KOPT-K1 (cell line): ENCODE measurements around the gene STAM.

Experiments used
- H3K27ac ChIP-seq: fragments of 200-600 bp; sonication (generic); 2 replicates; pipeline ENCODE4 v1.5.1; 2016; ENCODE audit warnings: antibody characterized with exemption, mild to moderate bottlenecking, low read depth, low read length; ENCODE audit not compliant: poor library complexity, severe bottlenecking
- H3K36me3 ChIP-seq: fragments of 200-600 bp; sonication (generic); 2 replicates; pipeline ENCODE4 v1.5.1; 2017; ENCODE audit warnings: antibody characterized with exemption, mild to moderate bottlenecking, low read length, moderate library complexity; ENCODE audit not compliant: insufficient read depth
- H3K9me3 ChIP-seq: fragments of 200-600 bp; sonication (generic); 2 replicates; pipeline ENCODE4 v1.5.1; 2017; ENCODE audit warnings: antibody characterized with exemption, low read length, mild to moderate bottlenecking; ENCODE audit not compliant: insufficient read depth, poor library complexity, severe bottlenecking

Gene STAM

GRCh38 chr10:17657103-17657500, 13.2 kb downstream of the STAM start:
- Histone ChIP-seq H3K9me3 (peaks cover 15% of the 10 kb centered on the region), H3K27ac (peak overlapping the region; percentile 72), H3K36me3 (peaks cover 27% of the 10 kb centered on the region)

GRCh38 chr10:17659365-17659764, 15.4 kb downstream of the STAM start:
- Histone ChIP-seq H3K36me3 (peaks cover 11% of the 10 kb centered on the region; the same call in 1 of the 2 replicates), H3K9me3 (no peaks in the 10 kb centered on the region), H3K27ac (peak overlapping the region; percentile 88)

- Histone ChIP-seq H3K27ac (peak overlapping the region; percentile 88), H3K36me3 (peaks cover 11% of the 10 kb centered on the region; the same call in 1 of the 2 replicates), H3K9me3 (no peaks in the 10 kb centered on the region)
Measured at GRCh38 chr10:17660921-17661320, 17.0 kb downstream of the STAM start.

GRCh38 chr10:17661510-17661909, 17.6 kb downstream of the STAM start:
- H3K9me3 ChIP-seq, result no peaks in the 10 kb centered on the region
- H3K36me3 ChIP-seq, result peaks cover 11% of the 10 kb centered on the region; the same call in 1 of the 2 replicates
- peak overlapping the region; percentile 88 for H3K27ac ChIP-seq

- Histone ChIP-seq H3K27ac (peak overlapping the region; percentile 88), H3K36me3 (peaks cover 11% of the 10 kb centered on the region; the same call in 1 of the 2 replicates), H3K9me3 (no peaks in the 10 kb centered on the region)
Measured at GRCh38 chr10:17662193-17663138, 18.5 kb downstream of the STAM start.

GRCh38 chr10:17663450-17663849, 19.5 kb downstream of the STAM start:
- peak overlapping the region; percentile 88 for H3K27ac ChIP-seq
- H3K36me3 ChIP-seq, result peaks cover 11% of the 10 kb centered on the region; the same call in 1 of the 2 replicates
- H3K9me3 ChIP-seq, result no peaks in the 10 kb centered on the region

- H3K27ac ChIP-seq, result peak overlapping the region; percentile 23
- peaks cover 11% of the 10 kb centered on the region; the same call in 1 of the 2 replicates for H3K36me3 ChIP-seq
- no peaks in the 10 kb centered on the region for H3K9me3 ChIP-seq
Measured at GRCh38 chr10:17665747-17666146, 21.8 kb downstream of the STAM start.

GRCh38 chr10:17668435-17669184, 24.7 kb downstream of the STAM start:
- Histone ChIP-seq H3K36me3 (no peaks in the 10 kb centered on the region), H3K9me3 (no peaks in the 10 kb centered on the region), H3K27ac (peak overlapping the region; percentile 93)

- H3K27ac ChIP-seq, result peak overlapping the region; percentile 93
- H3K36me3 ChIP-seq, result 0 out of 2 replicates have a peak, but pooled peaks cover 2% of the 10 kb centered on the region
- no peaks in the 10 kb centered on the region for H3K9me3 ChIP-seq
Measured at GRCh38 chr10:17669185-17669872, 25.4 kb downstream of the STAM start.

- Histone ChIP-seq H3K27ac (peak overlapping the region; percentile 93), H3K36me3 (0 out of 2 replicates have a peak, but pooled peaks cover 4% of the 10 kb centered on the region), H3K9me3 (no peaks in the 10 kb centered on the region)
Measured at GRCh38 chr10:17671307-17671706, 27.4 kb downstream of the STAM start.

- Histone ChIP-seq H3K36me3 (0 out of 2 replicates have a peak, but pooled peaks cover 4% of the 10 kb centered on the region), H3K27ac (peak overlapping the region; percentile 93), H3K9me3 (no peaks in the 10 kb centered on the region)
Measured at GRCh38 chr10:17673471-17674061, 29.6 kb downstream of the STAM start.

GRCh38 chr10:17674566-17674965, 30.6 kb downstream of the STAM start:
- peak overlapping the region; percentile 93 for H3K27ac ChIP-seq

GRCh38 chr10:17675638-17676037, 31.7 kb downstream of the STAM start:
- Histone ChIP-seq H3K9me3 (no peaks in the 10 kb centered on the region), H3K36me3 (0 out of 2 replicates have a peak, but pooled peaks cover 4% of the 10 kb centered on the region), H3K27ac (peak overlapping the region; percentile 32)

More at GRCh38 chr10:17674566-17674965, 30.6 kb downstream of the STAM start:
- no peaks in the 10 kb centered on the region for H3K9me3 ChIP-seq
- 0 out of 2 replicates have a peak, but pooled peaks cover 4% of the 10 kb centered on the region for H3K36me3 ChIP-seq

GRCh38 chr10:17676919-17677318, 33.0 kb downstream of the STAM start:
- no peak overlapping the region for H3K27ac ChIP-seq
- H3K9me3 ChIP-seq, result no peaks in the 10 kb centered on the region
- 0 out of 2 replicates have a peak, but pooled peaks cover 4% of the 10 kb centered on the region for H3K36me3 ChIP-seq
